BE2C (cell line): ENCODE measurements around the gene COPS8.

ENCODE experiments used
- DNase-seq: peaks from one replicate; pipeline ENCODE4 v3.0.0-alpha.2; 2020
- H3K27me3 ChIP-seq: fragments of 250-450 bp; sonication (Bioruptor Pico); 2 replicates; pipeline ENCODE4 v1.5.1; 2020; ENCODE audit warnings: mild to moderate bottlenecking
- H3K36me3 ChIP-seq: fragments of 250-450 bp; sonication (Bioruptor Pico); 2 replicates; pipeline ENCODE4 v1.5.1; 2020; ENCODE audit warnings: mild to moderate bottlenecking
- H3K4me1 ChIP-seq: fragments of 250-450 bp; sonication (Bioruptor Pico); 2 replicates; pipeline ENCODE4 v1.5.1; 2020
- H3K4me3 ChIP-seq: 2 replicates; pipeline ENCODE4 v1.5.1; 2011; ENCODE audit warnings: low read depth, low read length
- H3K9me3 ChIP-seq: fragments of 250-450 bp; sonication (Bioruptor Pico); 2 replicates; pipeline ENCODE4 v1.5.1; 2020
- CTCF ChIP-seq: IDR thresholded peaks from 2 replicates; pipeline ENCODE4 v1.5.1; 2012; ENCODE audit warnings: mild to moderate bottlenecking, low read depth, low read length

The COPS8 gene

GRCh38 chr2:237044281-237044680 lies 41.4 kb upstream of the COPS8 start:
- Histone ChIP-seq H3K36me3 (no peaks in the 10 kb centered on the region), H3K4me3 (no peak overlapping the region), H3K27me3 (peaks cover 40% of the 10 kb centered on the region), H3K9me3 (no peaks in the 10 kb centered on the region), H3K4me1 (no peaks in the 10 kb centered on the region)
- DNase-seq = no peak
- TF ChIP-seq CTCF = no peak

DNA sequence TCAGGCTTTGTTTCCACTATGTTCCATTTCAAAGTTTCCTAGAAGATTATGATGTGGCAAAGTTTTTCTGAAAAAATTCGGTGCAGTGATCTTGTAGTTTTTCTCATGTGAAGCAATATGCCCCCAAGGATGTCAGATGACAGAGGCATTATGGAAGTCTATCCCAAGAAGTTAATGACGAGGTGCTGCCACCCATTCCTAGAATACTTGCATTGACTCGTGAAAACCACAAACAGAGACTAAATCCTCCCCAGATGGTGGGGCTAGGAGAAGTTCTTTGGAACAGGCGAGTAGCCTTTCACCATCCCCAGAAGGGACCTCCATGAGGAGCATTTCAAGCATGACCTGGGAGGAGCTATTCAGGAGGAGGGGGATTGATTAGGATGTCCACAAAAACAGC lies 40.2 kb upstream of the COPS8 start:
- no peak for DNase-seq
- no peak for TF ChIP-seq CTCF

DNA sequence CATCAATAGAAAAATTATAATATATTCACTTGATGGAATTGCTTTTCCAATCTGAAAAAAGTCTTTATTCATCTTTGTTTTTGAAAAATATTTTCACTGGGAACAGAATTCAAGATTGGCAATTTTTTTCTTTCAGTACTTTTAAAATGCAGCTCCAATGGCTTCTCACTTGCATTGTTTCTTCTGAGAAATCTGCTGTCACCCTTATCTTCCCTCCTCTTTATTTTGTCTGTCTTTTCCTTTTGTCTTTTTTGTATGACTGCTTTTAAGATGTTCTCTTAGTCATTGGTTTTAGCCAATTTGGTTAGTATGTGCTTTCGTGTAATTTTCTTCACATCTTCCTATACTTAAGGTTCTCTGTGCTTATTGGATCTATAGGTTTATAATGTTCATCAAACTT lies 37.1 kb upstream of the COPS8 start:
- no peaks in the 10 kb centered on the region for H3K4me1 ChIP-seq
- H3K4me3 ChIP-seq = no peak overlapping the region
- H3K27me3 ChIP-seq = peaks cover 21% of the 10 kb centered on the region
- no peaks in the 10 kb centered on the region for H3K36me3 ChIP-seq
- H3K9me3 ChIP-seq = no peaks in the 10 kb centered on the region
- no peak for DNase-seq
- no peak for TF ChIP-seq CTCF

More for the DNA sequence above, 40.2 kb upstream of the COPS8 start:
- Histone ChIP-seq H3K4me3 (no peak overlapping the region), H3K36me3 (no peaks in the 10 kb centered on the region), H3K4me1 (no peaks in the 10 kb centered on the region), H3K27me3 (peaks cover 38% of the 10 kb centered on the region), H3K9me3 (no peaks in the 10 kb centered on the region)

DNA sequence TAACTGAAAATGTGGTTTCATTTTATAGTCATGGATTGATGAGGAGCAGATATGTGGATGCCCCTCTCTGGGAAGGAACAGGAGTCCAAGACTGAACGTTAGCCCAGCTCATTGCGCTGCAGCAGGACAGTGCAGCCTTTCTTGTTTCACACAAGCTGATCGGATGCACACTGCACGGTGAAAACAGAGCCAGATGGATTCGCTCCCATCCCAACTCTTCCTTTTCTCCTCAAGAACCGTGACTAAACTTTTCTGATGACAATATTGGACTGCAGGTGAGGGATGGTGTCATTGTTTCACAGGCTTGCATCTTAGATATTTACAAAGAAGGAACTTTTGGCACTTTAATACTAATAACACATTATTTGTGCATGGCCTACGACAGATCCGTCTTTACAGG lies 33.8 kb upstream of the COPS8 start:
- Histone ChIP-seq H3K9me3 (no peaks in the 10 kb centered on the region), H3K4me3 (no peak overlapping the region), H3K27me3 (peaks cover 24% of the 10 kb centered on the region), H3K4me1 (no peaks in the 10 kb centered on the region), H3K36me3 (no peaks in the 10 kb centered on the region)
- no peak for DNase-seq
- no peak for TF ChIP-seq CTCF

DNA sequence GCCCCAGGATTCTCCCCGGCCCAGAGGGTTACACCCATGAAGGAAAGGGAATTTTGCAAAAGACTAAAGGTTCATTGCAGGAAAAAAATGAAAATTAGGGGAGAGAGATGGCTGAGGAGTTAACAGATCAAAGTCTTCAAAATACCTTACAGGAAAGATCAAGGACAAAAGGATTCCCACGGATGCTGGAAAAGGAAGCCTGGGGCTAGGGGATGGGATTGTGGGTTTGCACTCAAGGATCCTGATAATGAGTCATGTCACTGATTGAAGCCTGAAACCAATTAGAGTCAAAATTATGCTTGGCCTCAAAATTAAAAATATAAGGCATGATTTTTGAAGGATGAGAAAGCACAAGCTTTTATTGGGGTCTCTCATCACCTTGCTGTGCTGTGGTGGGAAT lies 32.6 kb upstream of the COPS8 start:
- TF ChIP-seq CTCF = no peak
- no peak overlapping the region for H3K4me3 ChIP-seq
- peaks cover 27% of the 10 kb centered on the region for H3K27me3 ChIP-seq
- H3K9me3 ChIP-seq = no peaks in the 10 kb centered on the region
- DNase-seq = no peak
- no peaks in the 10 kb centered on the region for H3K4me1 ChIP-seq
- H3K36me3 ChIP-seq = no peaks in the 10 kb centered on the region

DNA sequence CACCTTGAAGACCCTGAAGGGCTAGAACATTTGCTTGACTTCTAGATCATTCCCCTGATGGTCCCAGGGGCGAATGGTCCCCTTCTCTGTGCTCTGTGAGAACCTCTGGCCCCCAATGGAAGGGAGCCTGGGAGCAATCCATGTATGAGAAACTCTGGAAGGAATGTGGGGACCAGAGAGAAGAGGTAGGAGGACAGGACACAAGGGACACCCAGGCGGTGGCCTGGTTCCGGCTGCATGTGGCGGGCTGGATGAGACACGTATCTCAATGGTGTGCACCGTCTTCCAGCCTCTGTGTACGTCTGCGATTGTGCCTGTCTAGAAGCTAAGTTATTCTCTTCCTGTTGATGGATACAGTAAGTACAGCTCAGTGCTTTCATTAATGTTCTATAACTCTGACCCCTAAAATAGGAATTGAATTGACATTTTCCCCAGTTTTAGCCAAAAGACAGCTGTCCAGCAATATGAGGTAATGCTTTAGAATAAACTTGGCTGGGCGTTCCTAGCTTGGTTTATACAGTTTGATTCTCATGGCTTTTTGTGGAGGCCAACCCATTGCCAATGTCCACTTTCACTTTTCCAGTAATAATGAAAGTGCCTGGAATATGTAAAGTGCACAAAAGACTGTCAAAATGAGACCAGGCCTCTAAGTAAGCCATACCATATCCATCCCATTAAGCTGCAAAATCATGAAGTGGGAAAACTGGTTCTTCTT lies 30.1 kb upstream of the COPS8 start:
- no peak for TF ChIP-seq CTCF
- no peaks in the 10 kb centered on the region for H3K9me3 ChIP-seq
- peaks cover 40% of the 10 kb centered on the region for H3K27me3 ChIP-seq
- no peaks in the 10 kb centered on the region; the same call in 1 of the 2 replicates for H3K36me3 ChIP-seq
- no peak overlapping the region for H3K4me3 ChIP-seq
- H3K4me1 ChIP-seq = no peaks in the 10 kb centered on the region
- DNase-seq = no peak
